Colonic mucosa (tissue), 4 donors: Measurements from ENCODE around the gene MED29. TPM values are rescaled to one million over a fixed set of nuclear protein-coding genes. Genes with fewer than 3 reads are reported as not detected.
"Not testable (repeated sequence)": the region's sequence is repeated elsewhere in the genome, so short reads cannot be mapped to it uniquely, and the experiment has no call there.

ENCODE experiments used
- DNase-seq: peaks from one replicate; pipeline ENCODE4 v3.0.0-alpha.2; 2020
- H3K27ac ChIP-seq: fragments of 200-600 bp; one replicate; pipeline ENCODE4 v1.8.0; 2021
- H3K27me3 ChIP-seq: fragments of 200-600 bp; one replicate; pipeline ENCODE4 v1.8.0; 2021
- H3K36me3 ChIP-seq: fragments of 200-600 bp; one replicate; pipeline ENCODE4 v1.8.0; 2021
- H3K4me1 ChIP-seq: fragments of 200-600 bp; one replicate; pipeline ENCODE4 v1.8.0; 2021; ENCODE audit warnings: mild to moderate bottlenecking
- H3K4me3 ChIP-seq: fragments of 200-600 bp; one replicate; pipeline ENCODE4 v1.8.0; 2021
- H3K9ac ChIP-seq, 2 donors: one replicate each; pipeline ENCODE4 v1.7.0; 2013; ENCODE audit warnings: control low read depth in 2 of 2, low read depth in 2 of 2, low read length in 2 of 2
- H3K9me3 ChIP-seq: fragments of 200-600 bp; one replicate; pipeline ENCODE4 v1.8.0; 2021
- CTCF ChIP-seq: fragments of 200-600 bp; IDR thresholded peaks from one replicate; pipeline ENCODE4 v1.8.0; 2022; ENCODE audit warnings: antibody characterized with exemption, mild to moderate bottlenecking
- intact Hi-C: fragments of 100-400 bp; cut with DNase I; formaldehyde crosslinking; loops from one replicate; pipeline ENCODE4 v1.14.1; 2022
- total RNA-seq, 2 donors: library from RNA; stranded (reverse); fragmentation: NEBNext Ultra II Directional in 1 of 2; extraction: Animal tissue kit (Norgen Biotek cat#: 25700) in 1 of 2; gene quantifications; one replicate each; pipeline ENCODE4 v1.2.1, GENCODE V29; 2021
- donor health status: healthy.
- donor health status: DM: no; HTN: no; CAD: no.
- donor health status: DM: no; HTN: no; CAD: no.

Gene MED29
- total RNA-seq, 2 donors from 2014 or later = 22.8 to 37.5 TPM

GRCh38 chr19:39372047-39372802, 19.0 kb upstream of the MED29 start:
- Histone ChIP-seq H3K36me3 (peaks cover 18% of the 10 kb centered on the region), H3K4me3 (no peak overlapping the region), H3K27me3 (no peaks in the 10 kb centered on the region), H3K4me1 (no peaks in the 10 kb centered on the region), H3K27ac (peak overlapping the region; percentile 85), H3K9me3 (no peaks in the 10 kb centered on the region), H3K9ac (peak overlapping the region; percentile 28)
- intact Hi-C loops = no loop called here
- TF ChIP-seq CTCF = no peak
- DNase-seq = peak; percentile 64

- no peak for TF ChIP-seq CTCF
- Histone ChIP-seq H3K27me3 (no peaks in the 10 kb centered on the region), H3K9me3 (no peaks in the 10 kb centered on the region), H3K36me3 (peaks cover 25% of the 10 kb centered on the region), H3K9ac (peak overlapping the region; percentile 28 to 40), H3K27ac (peak overlapping the region; percentile 85), H3K4me3 (no peak overlapping the region), H3K4me1 (no peaks in the 10 kb centered on the region)
- DNase-seq = no peak
- intact Hi-C loops = no loop called here
Measured at GRCh38 chr19:39372941-39373340, 18.2 kb upstream of the MED29 start.

- no peak overlapping the region for H3K27ac ChIP-seq
- intact Hi-C loops = no loop called here
- H3K4me1 ChIP-seq = no peaks in the 10 kb centered on the region
- H3K9me3 ChIP-seq = no peaks in the 10 kb centered on the region
- H3K36me3 ChIP-seq = peaks cover 33% of the 10 kb centered on the region
- TF ChIP-seq CTCF = no peak
- no peak for DNase-seq
- H3K9ac ChIP-seq = no peak overlapping the region
- no peak overlapping the region for H3K4me3 ChIP-seq
- H3K27me3 ChIP-seq = no peaks in the 10 kb centered on the region
Measured at GRCh38 chr19:39375929-39376328, 15.2 kb upstream of the MED29 start.

DNA sequence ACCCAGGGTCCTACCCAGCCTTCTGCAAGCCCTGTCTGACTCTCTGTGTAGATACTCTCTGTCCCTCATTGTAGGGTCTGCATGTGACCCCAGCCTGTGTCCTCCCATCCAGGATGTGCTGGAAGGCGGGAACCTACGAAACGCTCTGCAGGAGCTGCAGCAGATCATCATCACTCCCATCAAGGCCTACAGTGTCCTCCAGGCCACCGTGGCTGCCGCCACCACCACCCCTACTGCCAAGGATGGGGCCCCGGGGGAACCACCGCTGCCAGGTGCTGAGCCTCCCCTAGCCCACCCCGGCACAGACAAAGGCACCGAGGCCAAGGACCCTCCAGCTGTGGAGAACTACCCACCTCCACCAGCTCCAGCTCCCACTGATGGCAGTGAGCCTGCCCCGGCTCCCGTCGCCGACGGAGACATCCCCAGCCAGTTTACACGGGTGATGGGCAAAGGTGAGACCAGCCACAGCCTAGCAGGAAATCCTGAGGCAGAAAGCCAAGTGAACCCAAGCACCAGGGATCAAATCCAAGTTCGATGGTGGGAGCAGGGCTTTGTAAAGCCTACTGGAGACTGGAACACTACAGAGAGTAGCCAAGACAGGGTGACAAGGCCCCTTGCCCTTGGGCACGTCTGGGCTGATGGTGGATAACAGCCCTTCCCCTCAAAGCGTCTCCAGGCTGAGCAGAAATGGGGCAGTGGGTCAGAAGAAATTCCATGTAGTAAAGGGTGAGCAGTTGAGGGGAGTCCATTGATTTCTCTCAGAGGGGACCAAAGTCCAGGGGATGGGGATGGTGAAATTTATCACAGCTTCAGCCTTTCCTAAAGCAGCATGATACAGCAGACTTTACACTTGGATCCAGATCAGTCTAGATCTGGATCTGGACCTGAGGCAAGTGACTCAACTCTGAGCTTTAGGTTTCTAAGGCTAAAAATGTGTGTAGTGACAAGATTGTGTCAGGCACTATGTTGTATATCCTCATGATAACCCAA, 13.5 kb upstream of the MED29 start:
- Histone ChIP-seq H3K9ac (no peak overlapping the region), H3K4me1 (no peaks in the 10 kb centered on the region), H3K36me3 (peaks cover 36% of the 10 kb centered on the region), H3K27me3 (no peaks in the 10 kb centered on the region), H3K4me3 (no peak overlapping the region), H3K9me3 (no peaks in the 10 kb centered on the region), H3K27ac (no peak overlapping the region)
- TF ChIP-seq CTCF = no peak
- DNase-seq = no peak
- intact Hi-C loops = no loop called here

GRCh38 chr19:39379366-39379765, 11.8 kb upstream of the MED29 start:
- H3K27me3 ChIP-seq, H3K4me3 ChIP-seq, H3K27ac ChIP-seq, intact Hi-C loops, DNase-seq, H3K9me3 ChIP-seq, H3K4me1 ChIP-seq, H3K9ac ChIP-seq: not testable (repeated sequence)
- H3K36me3 ChIP-seq = peaks cover 36% of the 10 kb centered on the region
